ENCODE results near the gene NOTCH4.

GRCh38 chr6:32174416-32174815 lies 49.5 kb downstream of the NOTCH4 start:
- no peak for TF ChIP-seq CTCF (IDR thresholded peaks at IDR 0.05; ENCODE audit: extremely low read depth in 1 of 2, insufficient read depth in 1 of 2, low read depth in 1 of 2, low read length in 2 of 2)
- TF ChIP-seq POLR2A (IDR thresholded peaks at IDR 0.05; ENCODE audit: low read depth, low read length), result no peak
- TF ChIP-seq JUN (IDR thresholded peaks at IDR 0.05; ENCODE audit: borderline replicate concordance, insufficient read depth, insufficient read length, low read depth), result no peak
- TF ChIP-seq EZH2 (IDR thresholded peaks at IDR 0.05; ENCODE audit: borderline replicate concordance, low read depth, low read length, severe bottlenecking), result no peak
- TF ChIP-seq POLR2AphosphoS5 (IDR thresholded peaks at IDR 0.05; ENCODE audit: insufficient read depth, low read depth, low read length), result no peak
- no peak for TF ChIP-seq MAX (IDR thresholded peaks at IDR 0.05; ENCODE audit: insufficient read depth, insufficient read length)
- TF ChIP-seq MYC (IDR thresholded peaks at IDR 0.05; ENCODE audit: low read depth, low read length), result no peak
- TF ChIP-seq GATA2 (IDR thresholded peaks at IDR 0.05; ENCODE audit: insufficient read depth, insufficient read length, low read depth, low read length), result no peak
- no peak for TF ChIP-seq FOS (IDR thresholded peaks at IDR 0.05; ENCODE audit: borderline replicate concordance, insufficient read depth, low read length)

Measured in endothelial cell of umbilical vein (primary cell).